ENCODE measurements around the gene ADAMTS17. TPM values are rescaled to one million over a fixed set of nuclear protein-coding genes. Genes with fewer than 3 reads are reported as not detected.

ADAMTS17 gene
- total and polyA plus RNA-seq, 4 donors, result 0.28 to 46.9 (median 9.1) TPM

GRCh38 chr15:100335335-100335999, 6.3 kb downstream of the ADAMTS17 start:
- Histone ChIP-seq H3K9ac (ENCODE audit: low read depth in 1 of 2, low read length in 2 of 2) (no peak overlapping the region), H3K27ac (ENCODE audit: low read depth in 1 of 2, low read length in 2 of 2) (no peak overlapping the region), H3K9me3 (ENCODE audit: control insufficient read depth in 4 of 4, low read length in 3 of 4) (no peaks in the 10 kb centered on the region), H3K4me1 (ENCODE audit: control insufficient read depth in 4 of 4, insufficient read depth in 4 of 4, low read length in 3 of 4) (peaks cover 0 to 14% (median 10%) of the 10 kb centered on the region in 4 donors), H3K36me3 (ENCODE audit: control insufficient read depth in 4 of 4, insufficient read depth in 3 of 4, low read depth in 1 of 4, low read length in 3 of 4) (peaks cover 0 to 5% (median under 1%) of the 10 kb centered on the region in 4 donors), H3K27me3 (ENCODE audit: control insufficient read depth in 4 of 4, insufficient read depth in 4 of 4, low read length in 3 of 4) (no peaks in the 10 kb centered on the region), H3K4me3 (ENCODE audit: low read depth in 1 of 3, low read length in 3 of 3) (no peak overlapping the region)
- 85% methylated on average over 9 of the region's 9 CpGs for WGBS
- no peak for DNase-seq (ENCODE audit: low spot score)
- no peak for TF ChIP-seq TAF1 (conservative IDR thresholded peaks at IDR 0.05)
- TF ChIP-seq RAD21 (IDR thresholded peaks at IDR 0.05), result no peak
- no peak for TF ChIP-seq HNF4A (conservative IDR thresholded peaks at IDR 0.05)
- no peak for TF ChIP-seq FOXA1 (IDR thresholded peaks at IDR 0.05)

- Histone ChIP-seq H3K27ac (ENCODE audit: low read depth in 1 of 2, low read length in 2 of 2) (no peak overlapping the region), H3K36me3 (ENCODE audit: control insufficient read depth in 4 of 4, insufficient read depth in 3 of 4, low read depth in 1 of 4, low read length in 3 of 4) (peaks cover 0 to 8% (median under 1%) of the 10 kb centered on the region in 4 donors), H3K9ac (ENCODE audit: low read depth in 1 of 2, low read length in 2 of 2) (no peak overlapping the region), H3K27me3 (ENCODE audit: control insufficient read depth in 4 of 4, insufficient read depth in 4 of 4, low read length in 3 of 4) (no peaks in the 10 kb centered on the region), H3K9me3 (ENCODE audit: control insufficient read depth in 4 of 4, low read length in 3 of 4) (no peaks in the 10 kb centered on the region), H3K4me3 (ENCODE audit: low read depth in 1 of 3, low read length in 3 of 3) (no peak overlapping the region), H3K4me1 (ENCODE audit: control insufficient read depth in 4 of 4, insufficient read depth in 4 of 4, low read length in 3 of 4) (peaks cover 0 to 9% (median 5%) of the 10 kb centered on the region in 4 donors)
- 79% methylated on average over 11 of the region's 11 CpGs for WGBS
- no peak for DNase-seq (ENCODE audit: low spot score)
- TF ChIP-seq JUND (IDR thresholded peaks at IDR 0.05), result no peak
- no peak for TF ChIP-seq REST (IDR thresholded peaks at IDR 0.05)
- no peak for TF ChIP-seq GABPA (IDR thresholded peaks at IDR 0.05 in 1 of 2, conservative IDR thresholded peaks at IDR 0.05 in 1 of 2)
- no peak for TF ChIP-seq SP1 (IDR thresholded peaks at IDR 0.05)
Measured at GRCh38 chr15:100334905-100335304, 6.9 kb downstream of the ADAMTS17 start.

GRCh38 chr15:100334456-100334855, 7.3 kb downstream of the ADAMTS17 start:
- Histone ChIP-seq H3K27me3 (ENCODE audit: control insufficient read depth in 4 of 4, insufficient read depth in 4 of 4, low read length in 3 of 4) (no peaks in the 10 kb centered on the region), H3K9ac (ENCODE audit: low read depth in 1 of 2, low read length in 2 of 2) (no peak overlapping the region), H3K27ac (ENCODE audit: low read depth in 1 of 2, low read length in 2 of 2) (no peak overlapping the region), H3K4me3 (ENCODE audit: low read depth in 1 of 3, low read length in 3 of 3) (no peak overlapping the region), H3K36me3 (ENCODE audit: control insufficient read depth in 4 of 4, insufficient read depth in 3 of 4, low read depth in 1 of 4, low read length in 3 of 4) (peaks cover 0 to 12% (median under 1%) of the 10 kb centered on the region in 4 donors), H3K9me3 (ENCODE audit: control insufficient read depth in 4 of 4, low read length in 3 of 4) (no peaks in the 10 kb centered on the region), H3K4me1 (ENCODE audit: control insufficient read depth in 4 of 4, insufficient read depth in 4 of 4, low read length in 3 of 4) (peaks cover 0 to 7% (median 2%) of the 10 kb centered on the region in 4 donors)
- 91% methylated on average over 19 of the region's 19 CpGs for WGBS
- DNase-seq (ENCODE audit: low spot score), result no peak
- TF ChIP-seq CTCF (IDR thresholded peaks at IDR 0.05; ENCODE audit: low read depth, low read length, missing input control) (no peak), NR2F2 (IDR thresholded peaks at IDR 0.05) (no peak), MAX (IDR thresholded peaks at IDR 0.05) (no peak), ATF3 (IDR thresholded peaks at IDR 0.05) (no peak), HNF4G (IDR thresholded peaks at IDR 0.05) (no peak), RAD21 (IDR thresholded peaks at IDR 0.05) (no peak), FOXA2 (IDR thresholded peaks at IDR 0.05) (no peak), RXRA (IDR thresholded peaks at IDR 0.05) (no peak), ZBTB33 (IDR thresholded peaks at IDR 0.05) (no peak), YY1 (IDR thresholded peaks at IDR 0.05) (no peak), FOXA1 (IDR thresholded peaks at IDR 0.05) (no peak), JUND (IDR thresholded peaks at IDR 0.05) (no peak), TAF1 (conservative IDR thresholded peaks at IDR 0.05) (no peak), EGR1 (IDR thresholded peaks at IDR 0.05; ENCODE audit: low read depth in 2 of 2) (no peak), HNF4A (conservative IDR thresholded peaks at IDR 0.05) (no peak)
